Right cardiac atrium (tissue), 5 donors: ENCODE results near the gene PTGER4. TPM values are rescaled to one million over a fixed set of nuclear protein-coding genes. Genes with fewer than 3 reads are reported as not detected.

Experiments used
- ATAC-seq, 2 donors: fragments of 200-7000 bp; cut with Tn5 transposase; one replicate each; pipeline versions ENCODE4 v1.8.0 to v1.9.1; 2020; ENCODE audit warnings: moderate library complexity in 2 of 2, mild to moderate bottlenecking in 1 of 2
- DNase-seq, 3 donors: peaks; one replicate each; pipeline ENCODE4 v3.0.0-alpha.2; 2020
- H3K27ac ChIP-seq: one replicate; pipeline ENCODE4 v1.5.1; 2013; ENCODE audit warnings: mild to moderate bottlenecking, low read length, control low read depth, moderate library complexity
- H3K27me3 ChIP-seq: one replicate; pipeline ENCODE4 v1.6.1; 2013; ENCODE audit not compliant: control insufficient read depth, insufficient read depth
- H3K4me1 ChIP-seq: one replicate; pipeline ENCODE4 v1.6.1; 2013; ENCODE audit warnings: low read length; ENCODE audit not compliant: control insufficient read depth, insufficient read depth
- H3K4me3 ChIP-seq: one replicate; pipeline ENCODE4 v1.5.1; 2013; ENCODE audit warnings: low read length, control low read depth
- H3K9me3 ChIP-seq: one replicate; pipeline ENCODE4 v1.6.1; 2013; ENCODE audit warnings: low read length; ENCODE audit not compliant: control insufficient read depth
- WGBS: extraction: QIAGEN DNeasy Blood & Tissue Kit; methylation state at CpG from one replicate; pipeline ENCODE4 v1.1.7; 2013; 5-methylcytosine and 5-hydroxymethylcytosine counted together
- intact Hi-C, 4 donors: fragments of 100-400 bp; cut with DNase I; formaldehyde crosslinking; loops; one replicate each; pipeline versions ENCODE4 v1.11.0 to v1.14.0; 2022 to 2023
- polyA plus RNA-seq: library from polyadenylated mRNA; stranded (reverse); fragments of 200-250 nt; gene quantifications from one replicate; pipeline ENCODE4 v1.2.3, GENCODE V29; 2013
- total RNA-seq, 4 donors: library from RNA; stranded (reverse); fragmentation: NEBNext Ultra II Directional; extraction: Animal tissue kit (Norgen Biotek cat#: 25700); gene quantifications; one replicate each; pipeline ENCODE4 v1.2.1, GENCODE V29; 2021
- donor health status: healthy with polysubstance abuse.
- donor health status: DM: no; HTN: yes; CAD: no.
- donor health status: DM: no; HTN: no; CAD: no.
- donor health status: DM: no; HTN: yes; CAD: no; lungs with severe emphysema.
- donor health status: DM: yes; HTN: yes; CAD: no.

PTGER4 gene
- total and polyA plus RNA-seq, 5 donors, result 1.9 to 4.8 (median 3.5) TPM

GRCh38 chr5:40669606-40670390 is 9.9 kb upstream of the PTGER4 start:
- ATAC-seq (no peak), DNase-seq (no peak)
- Histone ChIP-seq H3K27me3 (no peaks in the 10 kb centered on the region), H3K9me3 (no peaks in the 10 kb centered on the region), H3K4me3 (no peak overlapping the region), H3K4me1 (no peaks in the 10 kb centered on the region), H3K27ac (no peak overlapping the region)
- intact Hi-C loops, result no loop called here
- 74% methylated on average over 6 of the region's 6 CpGs for WGBS

- DNase-seq, result no peak
- WGBS, result 50% methylated on average over 4 of the region's 4 CpGs
- Histone ChIP-seq H3K4me3 (no peak overlapping the region), H3K4me1 (no peaks in the 10 kb centered on the region), H3K27me3 (no peaks in the 10 kb centered on the region), H3K27ac (no peak overlapping the region), H3K9me3 (no peaks in the 10 kb centered on the region)
- ATAC-seq, result peak; percentile 24 to 37
- intact Hi-C loops, result no loop called here
These were observed 7.3 kb upstream of the PTGER4 start for GRCh38 chr5:40672425-40672824.

- Histone ChIP-seq H3K27ac (no peak overlapping the region), H3K4me3 (no peak overlapping the region), H3K27me3 (no peaks in the 10 kb centered on the region), H3K9me3 (no peaks in the 10 kb centered on the region), H3K4me1 (no peaks in the 10 kb centered on the region)
- no peak for DNase-seq
- intact Hi-C loops, result no loop called here
- 91% methylated on average over 6 of the region's 6 CpGs for WGBS
- no peak for ATAC-seq
These were observed 5.0 kb upstream of the PTGER4 start for GRCh38 chr5:40674661-40675235.

- Histone ChIP-seq H3K27ac (no peak overlapping the region), H3K4me1 (no peaks in the 10 kb centered on the region), H3K4me3 (no peak overlapping the region), H3K9me3 (no peaks in the 10 kb centered on the region), H3K27me3 (no peaks in the 10 kb centered on the region)
- intact Hi-C loops, result no loop called here
- ATAC-seq, result no peak
- 83% methylated on average over 7 of the region's 7 CpGs for WGBS
- no peak for DNase-seq
These were observed 4.2 kb upstream of the PTGER4 start for GRCh38 chr5:40675396-40676133.

DNA sequence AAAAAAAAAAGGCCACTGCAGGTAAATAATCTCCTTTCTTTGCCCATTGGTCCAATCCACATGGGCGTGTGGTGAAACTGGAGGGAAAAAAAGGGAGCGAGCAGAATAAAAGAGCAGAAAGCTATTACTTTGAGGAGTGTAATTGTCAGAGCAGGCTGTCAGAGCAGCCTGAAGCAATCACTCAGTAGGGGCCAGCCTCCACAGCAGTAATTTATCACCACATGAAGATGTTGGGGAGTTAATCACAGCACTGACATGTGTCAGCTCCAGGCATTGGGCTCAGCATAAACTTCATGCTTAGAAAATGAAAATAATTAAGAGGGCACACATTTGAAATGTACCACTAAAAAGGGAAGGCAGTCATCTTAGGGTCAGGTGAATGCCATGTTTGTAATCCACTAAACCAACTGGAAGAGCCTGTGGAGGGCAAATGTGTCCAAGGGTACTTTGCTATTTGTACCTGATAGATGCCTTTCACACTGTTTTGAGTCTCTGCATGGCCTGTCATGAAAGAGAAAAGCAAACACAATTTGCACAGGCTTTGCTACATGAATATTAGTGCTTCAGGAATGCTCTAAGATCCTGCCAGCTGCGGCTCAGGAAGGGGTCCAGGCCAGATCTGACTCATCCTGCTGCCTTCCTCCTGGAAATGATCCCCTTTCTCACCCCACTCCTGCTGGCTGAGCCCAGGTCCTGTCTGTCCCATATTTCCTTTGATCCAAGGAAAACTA is 2.9 kb upstream of the PTGER4 start:
- no peaks in the 10 kb centered on the region for H3K9me3 ChIP-seq
- DNase-seq (peak in 2 of 3 donors; percentile 29 to 48), ATAC-seq (no peak)
- no peak overlapping the region for H3K4me3 ChIP-seq
- WGBS, result 75% methylated on average over 3 of the region's 3 CpGs
- intact Hi-C loops, result no loop called here
- H3K4me1 ChIP-seq, result no peaks in the 10 kb centered on the region
- H3K27me3 ChIP-seq, result no peaks in the 10 kb centered on the region
- no peak overlapping the region for H3K27ac ChIP-seq

GRCh38 chr5:40677456-40677855 is 2.3 kb upstream of the PTGER4 start:
- H3K27ac ChIP-seq, result no peak overlapping the region
- intact Hi-C loops, result no loop called here
- DNase-seq (no peak), ATAC-seq (no peak)
- no peaks in the 10 kb centered on the region for H3K4me1 ChIP-seq
- no peaks in the 10 kb centered on the region for H3K9me3 ChIP-seq
- 71% methylated on average over 2 of the region's 2 CpGs for WGBS
- H3K4me3 ChIP-seq, result no peak overlapping the region
- no peaks in the 10 kb centered on the region for H3K27me3 ChIP-seq

DNA sequence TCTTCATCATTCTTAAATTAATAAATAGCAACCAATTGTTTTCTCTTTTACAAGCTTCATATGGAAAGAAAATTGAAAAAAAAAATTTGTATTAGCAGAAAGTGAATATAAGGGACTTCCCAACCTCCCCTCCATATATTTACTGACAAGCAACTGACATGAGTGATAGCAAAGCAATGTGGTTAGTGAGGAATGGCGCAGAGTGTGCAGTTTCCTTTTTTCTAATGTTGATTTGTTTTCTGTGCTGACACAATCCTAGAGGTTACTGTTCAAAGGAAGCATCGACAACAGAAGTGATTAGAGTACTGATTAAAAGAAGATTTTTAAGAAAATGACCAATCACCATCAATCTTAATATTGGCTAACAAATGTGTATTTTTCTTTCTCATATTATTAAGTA is 1.7 kb upstream of the PTGER4 start:
- 63% methylated on average over 2 of the region's 2 CpGs for WGBS
- H3K4me1 ChIP-seq, result no peaks in the 10 kb centered on the region
- no peaks in the 10 kb centered on the region for H3K27me3 ChIP-seq
- no peak overlapping the region for H3K4me3 ChIP-seq
- no peak overlapping the region for H3K27ac ChIP-seq
- no peaks in the 10 kb centered on the region for H3K9me3 ChIP-seq
- intact Hi-C loops, result no loop called here
- no peak for DNase-seq
- no peak for ATAC-seq

DNA sequence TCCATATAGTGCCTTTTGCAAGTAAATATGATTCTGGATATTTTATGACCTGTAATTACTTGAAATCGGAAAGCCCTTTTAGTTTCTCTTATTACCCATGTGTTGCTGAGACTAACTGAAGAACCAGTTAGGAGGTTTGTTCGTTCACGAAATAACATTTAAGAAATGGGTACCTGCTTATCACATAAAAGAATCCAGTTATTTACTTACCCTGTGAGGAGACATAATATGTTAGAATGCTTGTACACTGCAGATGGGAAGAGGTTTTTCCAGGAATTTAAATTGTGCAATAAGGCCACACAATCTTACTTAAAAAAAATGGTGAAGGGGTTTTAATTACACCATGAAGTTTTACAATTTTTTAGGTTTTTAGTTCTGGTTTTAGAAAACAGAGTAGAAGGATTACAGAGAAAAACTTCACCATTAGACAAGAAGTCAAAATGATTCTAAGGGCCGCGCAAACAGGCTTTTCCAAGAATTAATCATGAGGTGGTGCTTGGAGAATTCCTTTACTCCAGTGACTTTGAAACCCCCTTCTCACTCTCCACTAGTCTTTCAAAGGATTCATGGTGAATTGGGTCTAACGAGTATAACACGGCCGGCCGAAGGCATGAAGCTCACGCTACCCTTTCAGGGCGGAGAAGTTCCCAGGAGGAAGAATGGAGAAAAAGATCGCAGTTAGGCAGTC is 1.1 kb upstream of the PTGER4 start:
- Histone ChIP-seq H3K9me3 (no peaks in the 10 kb centered on the region), H3K4me1 (no peaks in the 10 kb centered on the region), H3K27me3 (no peaks in the 10 kb centered on the region), H3K27ac (peak overlapping the region; percentile 50), H3K4me3 (peak overlapping the region; percentile 84)
- intact Hi-C loops, result no loop called here
- DNase-seq, result no peak
- no peak for ATAC-seq
- WGBS, result 21% methylated on average over 12 of the region's 12 CpGs

GRCh38 chr5:40679148-40679912 is 385 bp upstream of the PTGER4 start:
- Histone ChIP-seq H3K9me3 (no peaks in the 10 kb centered on the region), H3K4me3 (peak overlapping the region; percentile 84), H3K27me3 (no peaks in the 10 kb centered on the region), H3K4me1 (no peaks in the 10 kb centered on the region), H3K27ac (peak overlapping the region; percentile 88)
- intact Hi-C loops, result no loop called here
- WGBS, result under 1% methylated on average over 60 of the region's 60 CpGs
- DNase-seq, result peak; percentile 92 to 96 (median 96)
- peak; percentile 99 for ATAC-seq
